Ishikawa (cell line): ENCODE measurements around the gene ZNF319.

Source experiments
- CEBPB ChIP-seq: IDR thresholded peaks from 2 replicates; pipeline ENCODE4 v1.6.1; 2012
- NFIC ChIP-seq: IDR thresholded peaks from 2 replicates; pipeline ENCODE4 v1.6.1; 2012
- YY1 ChIP-seq: IDR thresholded peaks from 2 replicates; pipeline ENCODE4 v1.6.1; 2012; ENCODE audit warnings: low read depth
- TF ChIP-seq, protein P1 (sequence below): IDR thresholded peaks from 2 replicates; pipeline ENCODE4 v1.6.1; 2012; ENCODE audit warnings: low read depth, mild to moderate bottlenecking

DNA sequence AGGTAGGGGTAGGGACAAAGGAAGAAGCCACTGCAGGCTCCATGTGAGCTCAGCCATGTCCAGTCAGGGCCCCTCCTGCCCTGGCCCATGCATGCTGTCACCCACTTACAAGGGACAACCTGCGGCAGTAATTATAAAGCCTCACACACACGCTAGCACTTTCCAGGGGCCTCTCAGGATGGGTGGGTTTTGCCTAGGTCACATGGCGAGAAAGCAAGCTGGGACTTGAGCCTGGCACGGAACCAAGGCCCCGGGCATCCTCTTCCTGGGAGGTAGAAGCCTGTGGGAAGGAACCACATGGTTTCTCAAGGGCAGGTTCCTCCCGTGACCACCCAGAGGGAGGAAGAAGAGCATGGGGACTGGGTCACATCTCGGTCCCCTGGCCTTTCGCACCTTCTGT is 7.0 kb downstream of the ZNF319 start:
- TF ChIP-seq CEBPB (no peak), YY1 (no peak), NFIC (no peak)
- TF ChIP-seq, protein P1, sequence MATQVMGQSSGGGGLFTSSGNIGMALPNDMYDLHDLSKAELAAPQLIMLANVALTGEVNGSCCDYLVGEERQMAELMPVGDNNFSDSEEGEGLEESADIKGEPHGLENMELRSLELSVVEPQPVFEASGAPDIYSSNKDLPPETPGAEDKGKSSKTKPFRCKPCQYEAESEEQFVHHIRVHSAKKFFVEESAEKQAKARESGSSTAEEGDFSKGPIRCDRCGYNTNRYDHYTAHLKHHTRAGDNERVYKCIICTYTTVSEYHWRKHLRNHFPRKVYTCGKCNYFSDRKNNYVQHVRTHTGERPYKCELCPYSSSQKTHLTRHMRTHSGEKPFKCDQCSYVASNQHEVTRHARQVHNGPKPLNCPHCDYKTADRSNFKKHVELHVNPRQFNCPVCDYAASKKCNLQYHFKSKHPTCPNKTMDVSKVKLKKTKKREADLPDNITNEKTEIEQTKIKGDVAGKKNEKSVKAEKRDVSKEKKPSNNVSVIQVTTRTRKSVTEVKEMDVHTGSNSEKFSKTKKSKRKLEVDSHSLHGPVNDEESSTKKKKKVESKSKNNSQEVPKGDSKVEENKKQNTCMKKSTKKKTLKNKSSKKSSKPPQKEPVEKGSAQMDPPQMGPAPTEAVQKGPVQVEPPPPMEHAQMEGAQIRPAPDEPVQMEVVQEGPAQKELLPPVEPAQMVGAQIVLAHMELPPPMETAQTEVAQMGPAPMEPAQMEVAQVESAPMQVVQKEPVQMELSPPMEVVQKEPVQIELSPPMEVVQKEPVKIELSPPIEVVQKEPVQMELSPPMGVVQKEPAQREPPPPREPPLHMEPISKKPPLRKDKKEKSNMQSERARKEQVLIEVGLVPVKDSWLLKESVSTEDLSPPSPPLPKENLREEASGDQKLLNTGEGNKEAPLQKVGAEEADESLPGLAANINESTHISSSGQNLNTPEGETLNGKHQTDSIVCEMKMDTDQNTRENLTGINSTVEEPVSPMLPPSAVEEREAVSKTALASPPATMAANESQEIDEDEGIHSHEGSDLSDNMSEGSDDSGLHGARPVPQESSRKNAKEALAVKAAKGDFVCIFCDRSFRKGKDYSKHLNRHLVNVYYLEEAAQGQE: no peak
